BJ (cell line): ENCODE results near the gene TTC9B. TPM values are rescaled to one million over a fixed set of nuclear protein-coding genes. Genes with fewer than 3 reads are reported as not detected.

Source experiments
- CTCF ChIA-PET: fragments of 350-600 bp; formaldehyde crosslinking; extraction: SDS; loops from one replicate; lab custom pipeline; 2021; ENCODE audit warnings: antibody characterized with exemption, inconsistent platforms; lab: Yijun Ruan, JAX
- POLR2A ChIA-PET: fragments of 300-600 bp; sonication (Branson Sonifier 250); formaldehyde crosslinking; extraction: SDS; loops from one replicate; lab custom pipeline; 2021; ENCODE audit warnings: antibody characterized with exemption; lab: Charles Lee
- DNase-seq: peaks from one replicate; pipeline ENCODE4 v3.0.0-alpha.2; 2011; ENCODE audit warnings: low read depth
- H3K27me3 ChIP-seq: 2 replicates; pipeline ENCODE4 v1.6.0; 2011; ENCODE audit warnings: low read length; ENCODE audit not compliant: control insufficient read depth, insufficient read depth
- H3K36me3 ChIP-seq: 2 replicates; pipeline ENCODE4 v1.5.1; 2011; ENCODE audit warnings: low read length; ENCODE audit not compliant: control insufficient read depth, insufficient read depth
- H3K4me3 ChIP-seq: 2 replicates; pipeline ENCODE4 v1.5.1; 2011; ENCODE audit warnings: low read depth, mild to moderate bottlenecking, control low read depth, low read length
- CTCF ChIP-seq: IDR thresholded peaks from 2 replicates; pipeline ENCODE4 v1.5.1; 2011; ENCODE audit warnings: low read depth, mild to moderate bottlenecking, control low read depth, inconsistent platforms, low read length, moderate library complexity; ENCODE audit not compliant: insufficient read depth
- polyA plus RNA-seq: library from polyadenylated mRNA; depleted of rRNA; stranded (reverse); fragments of >200 nt; gene quantifications from 2 replicates; pipeline ENCODE4 v1.2.3, GENCODE V29; 2011

Gene TTC9B
- polyA plus RNA-seq, 1 experiment, result not detected

DNA sequence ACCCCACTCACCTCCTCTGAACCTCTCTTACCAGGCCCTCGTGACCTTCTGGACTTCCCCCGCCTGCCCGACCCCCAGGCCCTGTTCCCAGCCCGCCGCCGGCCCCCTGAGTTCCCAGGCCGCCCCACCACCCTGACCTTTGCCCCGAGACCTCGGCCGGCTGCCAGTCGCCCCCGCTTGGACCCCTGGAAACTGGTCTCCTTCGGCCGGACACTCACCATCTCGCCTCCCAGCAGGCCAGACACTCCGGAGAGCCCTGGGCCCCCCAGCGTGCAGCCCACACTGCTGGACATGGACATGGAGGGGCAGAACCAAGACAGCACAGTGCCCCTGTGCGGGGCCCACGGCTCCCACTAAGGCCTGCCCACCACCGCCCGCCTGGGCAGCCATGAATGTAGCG, 3.2 kb downstream of the TTC9B start:
- ChIA-PET POLR2A (no interaction called here), CTCF (no interaction called here)
- TF ChIP-seq CTCF, result no peak
- H3K4me3 ChIP-seq, result no peak overlapping the region
- H3K27me3 ChIP-seq, result peaks cover 14% of the 10 kb centered on the region
- no peaks in the 10 kb centered on the region; the same call in 1 of the 2 replicates for H3K36me3 ChIP-seq
- no peak for DNase-seq

GRCh38 chr19:40213882-40214570, 4.2 kb downstream of the TTC9B start:
- no peak for DNase-seq
- no peak for TF ChIP-seq CTCF
- ChIA-PET CTCF (no interaction called here), POLR2A (no interaction called here)
- Histone ChIP-seq H3K4me3 (no peak overlapping the region), H3K27me3 (peaks cover 14% of the 10 kb centered on the region), H3K36me3 (no peaks in the 10 kb centered on the region; the same call in none of the 2 replicates)

DNA sequence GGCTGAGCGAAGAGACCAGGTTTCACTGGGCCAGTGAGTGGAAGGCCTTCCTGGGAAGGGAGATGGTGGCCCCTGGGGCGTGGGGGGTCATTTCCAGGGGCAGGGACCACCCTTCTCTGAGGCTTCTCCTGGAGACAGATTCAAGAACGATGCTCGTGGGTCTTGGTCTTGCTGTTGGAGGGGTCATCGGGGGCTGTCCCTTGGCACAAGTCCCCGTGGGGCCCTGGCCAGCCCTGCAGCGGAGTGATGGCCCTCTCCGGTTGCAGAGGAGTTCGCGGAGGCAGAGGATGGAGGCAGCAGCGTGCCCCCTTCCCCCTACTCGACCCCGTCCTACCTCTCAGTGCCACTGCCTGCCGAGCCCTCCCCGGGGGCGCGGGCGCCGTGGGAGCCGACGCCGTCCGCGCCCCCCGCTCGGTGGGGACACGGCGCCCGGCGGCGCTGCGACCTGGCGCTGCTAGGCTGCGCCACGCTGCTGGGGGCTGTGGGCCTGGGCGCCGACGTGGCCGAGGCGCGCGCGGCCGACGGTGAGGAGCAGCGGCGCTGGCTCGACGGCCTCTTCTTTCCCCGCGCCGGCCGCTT, 4.8 kb downstream of the TTC9B start:
- no peak for TF ChIP-seq CTCF
- Histone ChIP-seq H3K27me3 (peaks cover 14% of the 10 kb centered on the region), H3K36me3 (peaks cover 2% of the 10 kb centered on the region), H3K4me3 (no peak overlapping the region)
- ChIA-PET POLR2A (no interaction called here), CTCF (no interaction called here)
- DNase-seq, result no peak

DNA sequence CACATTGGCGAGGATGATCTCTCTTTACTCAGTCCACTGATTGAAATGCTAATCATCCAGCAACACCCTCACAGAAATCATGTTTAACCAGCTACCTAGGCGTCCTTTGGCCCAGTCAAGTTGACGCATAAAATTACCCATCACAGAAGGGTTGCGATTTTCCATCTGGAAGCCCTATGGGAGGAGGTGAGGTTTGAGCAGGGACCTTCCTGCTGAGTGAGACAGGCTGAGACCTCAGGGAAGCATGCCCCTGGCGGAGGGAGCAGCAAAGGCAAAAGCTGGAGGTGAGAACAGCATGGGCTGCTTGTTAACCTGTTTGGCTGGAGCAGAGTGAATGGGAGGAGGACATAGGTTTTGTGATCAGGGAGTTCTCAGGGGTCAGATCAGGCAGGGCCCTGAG, 7.3 kb downstream of the TTC9B start:
- POLR2A ChIA-PET, result no interaction called here
- CTCF ChIA-PET, result interaction anchor here (1.2 kb wide), 1 partner anchor 68 kb away, joined by 4 read pairs; no protein-coding TSS in a partner anchor
- no peak for DNase-seq
- no peak for TF ChIP-seq CTCF
- peaks cover 3% of the 10 kb centered on the region for H3K36me3 ChIP-seq
- no peak overlapping the region for H3K4me3 ChIP-seq
- no peaks in the 10 kb centered on the region for H3K27me3 ChIP-seq

- Histone ChIP-seq H3K4me3 (no peak overlapping the region), H3K27me3 (no peaks in the 10 kb centered on the region), H3K36me3 (peaks cover 11% of the 10 kb centered on the region)
- POLR2A ChIA-PET, result interaction anchor here (0.6 kb wide), 1 partner anchor 362 kb away, joined by 3 read pairs; no protein-coding TSS in a partner anchor
- CTCF ChIA-PET, result interaction anchor here (0.5 to 1.3 kb wide), 3 partner anchors 9 to 97 kb away, joined by 3 read pairs; partner anchors contain the start of gene TTC9B
- no peak for TF ChIP-seq CTCF
- no peak for DNase-seq
Observed at GRCh38 chr19:40208602-40209001, 9.6 kb downstream of the TTC9B start.
